GM20431 (cell line): ENCODE measurements around the gene HMG20A.

ENCODE experiments used
- in situ Hi-C: fragments of 300-500 bp; cut with MseI, MboI; formaldehyde crosslinking; loops from one replicate; pipeline ENCODE4 v1.15.0; 2020; ENCODE audit warnings: low sequenced_read_pairs; ENCODE audit not compliant: unreplicated experiment

The HMG20A gene

DNA sequence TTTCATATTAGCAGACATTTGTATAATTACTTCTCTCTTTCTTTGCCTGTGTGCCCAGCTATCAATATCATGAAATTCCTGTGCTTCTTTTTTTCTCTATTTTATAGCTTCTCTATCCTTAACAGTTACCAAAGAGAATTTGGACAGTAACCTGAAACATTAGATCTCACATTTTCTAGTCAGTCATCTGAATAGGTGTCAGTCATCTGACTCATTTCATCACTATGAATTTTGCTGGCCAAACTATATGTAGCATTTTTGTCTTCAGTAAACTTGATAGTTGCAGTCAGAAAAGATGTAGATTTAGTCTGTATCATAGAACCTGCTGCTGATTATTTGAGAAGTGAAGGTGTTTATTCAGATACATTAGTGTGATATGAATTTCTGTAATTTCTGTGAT lies 52.6 kb downstream of the HMG20A start:
- in situ Hi-C loops: no loop called here

- in situ Hi-C loops: no loop called here
These were observed 53.8 kb downstream of the HMG20A start for GRCh38 chr15:77474310-77474988.

GRCh38 chr15:77475001-77475400 lies 54.3 kb downstream of the HMG20A start:
- in situ Hi-C loops: no loop called here

DNA sequence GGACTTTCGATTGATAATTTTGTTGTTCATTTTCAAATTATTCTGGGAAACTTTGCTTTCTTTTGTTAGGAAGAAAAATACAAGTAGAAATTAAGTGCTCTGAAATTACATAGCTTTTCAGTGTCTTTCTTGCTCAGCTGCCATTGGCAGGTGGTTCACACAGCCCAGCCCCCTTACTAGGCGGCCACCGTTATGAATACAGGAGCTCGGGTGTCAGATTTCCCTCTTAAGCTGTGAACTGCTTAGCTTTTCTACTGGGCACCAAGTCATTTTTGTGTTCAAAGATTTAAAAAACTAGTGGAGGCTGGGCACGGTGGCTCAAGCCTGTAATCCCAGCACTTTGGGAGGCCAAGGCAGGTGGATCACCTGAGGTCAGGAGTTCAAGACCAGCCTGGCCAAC lies 55.2 kb downstream of the HMG20A start:
- in situ Hi-C loops: no loop called here

- in situ Hi-C loops: no loop called here
These were observed 56.3 kb downstream of the HMG20A start for GRCh38 chr15:77476995-77477394.

- in situ Hi-C loops: no loop called here
These were observed 57.4 kb downstream of the HMG20A start for GRCh38 chr15:77478051-77478450.

DNA sequence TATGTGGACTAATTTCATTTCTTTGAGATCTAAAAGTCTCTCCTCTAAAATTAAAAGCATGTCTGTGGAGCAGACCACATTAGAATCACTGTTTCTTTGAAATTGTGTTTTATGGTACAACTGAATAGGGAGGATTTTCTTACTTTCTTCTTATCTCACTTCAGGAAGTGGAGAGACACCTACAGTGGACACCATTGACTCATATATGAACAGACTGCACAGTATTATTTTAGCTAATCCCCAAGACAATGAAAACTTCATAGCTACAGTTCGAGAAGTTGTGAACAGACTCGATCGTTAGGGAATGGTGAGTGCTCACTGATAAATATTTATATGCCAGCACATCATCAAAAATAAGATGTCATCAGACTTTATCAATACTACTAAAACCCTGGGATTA lies 58.3 kb downstream of the HMG20A start:
- in situ Hi-C loops: no loop called here

DNA sequence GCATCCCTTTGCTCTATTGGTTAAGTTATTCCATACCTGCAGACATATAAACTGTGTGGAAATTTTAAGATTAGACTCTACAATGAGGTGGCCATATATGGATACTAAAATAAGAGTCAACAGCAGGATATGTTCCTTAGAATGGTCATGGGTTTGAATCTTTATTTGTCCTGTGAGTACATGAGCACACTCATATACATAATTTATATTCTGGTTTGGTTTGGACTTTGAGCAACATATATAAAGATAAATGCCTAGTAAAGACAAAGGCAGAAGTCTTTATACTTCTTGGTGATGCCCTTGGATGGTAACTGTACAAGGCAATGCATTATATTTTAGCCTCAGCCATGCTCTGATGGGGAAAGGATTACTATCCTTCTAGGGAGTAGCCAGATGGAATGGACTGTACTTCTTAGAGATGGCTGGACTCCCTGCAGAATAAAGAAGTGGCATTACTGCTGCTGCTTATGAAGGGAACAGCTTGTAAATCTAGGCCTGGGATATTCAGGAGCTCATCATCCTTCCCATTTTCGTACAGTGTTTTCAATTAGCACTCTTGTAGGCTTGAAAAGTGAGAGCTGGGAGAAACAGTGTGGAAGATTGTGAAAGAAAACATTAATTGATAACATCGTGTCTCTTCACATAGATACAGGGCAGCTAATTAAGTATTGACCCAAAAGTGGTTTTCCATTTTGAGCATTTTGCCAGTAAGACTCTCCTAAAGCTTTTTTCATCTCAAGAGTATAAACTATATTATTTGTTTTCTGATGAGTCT lies 60.4 kb downstream of the HMG20A start:
- in situ Hi-C loops: no loop called here

DNA sequence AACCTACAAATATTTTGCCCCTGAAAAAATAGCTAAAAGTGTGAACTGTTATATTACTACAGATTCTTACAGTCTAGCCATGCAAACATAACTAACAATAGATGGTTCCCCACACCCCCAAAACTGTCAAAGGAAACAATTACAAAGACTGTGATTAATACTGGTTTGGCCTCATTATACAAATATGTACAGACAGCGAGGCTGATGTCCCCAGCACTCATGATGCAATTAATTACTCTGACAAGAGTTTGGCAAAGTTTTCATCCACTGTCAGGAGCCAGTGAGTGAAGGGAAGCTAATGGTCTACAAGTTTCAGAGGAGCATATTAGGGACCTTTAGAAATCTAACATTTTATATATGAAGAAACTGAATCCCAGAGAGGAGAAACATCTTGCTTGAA lies 61.0 kb downstream of the HMG20A start:
- in situ Hi-C loops: no loop called here

DNA sequence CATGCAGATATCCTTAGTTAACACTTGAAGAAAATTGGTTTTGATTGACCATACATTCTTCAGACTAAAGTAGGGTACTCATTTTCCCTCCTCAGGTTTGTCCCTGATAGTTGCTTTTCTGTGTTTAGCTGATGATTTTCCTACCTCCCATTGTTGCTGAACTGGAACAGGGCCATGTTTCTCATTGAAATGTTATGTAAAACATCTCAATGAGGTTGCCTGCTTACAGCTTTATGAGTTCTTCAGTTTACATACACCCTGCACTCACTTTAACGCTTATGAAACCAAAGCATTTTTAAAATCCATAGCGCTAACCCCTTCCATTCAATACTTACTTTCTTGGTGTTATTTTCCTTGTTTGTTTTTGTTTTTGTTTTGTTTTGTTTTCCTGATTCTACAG lies 61.9 kb downstream of the HMG20A start:
- in situ Hi-C loops: no loop called here

DNA sequence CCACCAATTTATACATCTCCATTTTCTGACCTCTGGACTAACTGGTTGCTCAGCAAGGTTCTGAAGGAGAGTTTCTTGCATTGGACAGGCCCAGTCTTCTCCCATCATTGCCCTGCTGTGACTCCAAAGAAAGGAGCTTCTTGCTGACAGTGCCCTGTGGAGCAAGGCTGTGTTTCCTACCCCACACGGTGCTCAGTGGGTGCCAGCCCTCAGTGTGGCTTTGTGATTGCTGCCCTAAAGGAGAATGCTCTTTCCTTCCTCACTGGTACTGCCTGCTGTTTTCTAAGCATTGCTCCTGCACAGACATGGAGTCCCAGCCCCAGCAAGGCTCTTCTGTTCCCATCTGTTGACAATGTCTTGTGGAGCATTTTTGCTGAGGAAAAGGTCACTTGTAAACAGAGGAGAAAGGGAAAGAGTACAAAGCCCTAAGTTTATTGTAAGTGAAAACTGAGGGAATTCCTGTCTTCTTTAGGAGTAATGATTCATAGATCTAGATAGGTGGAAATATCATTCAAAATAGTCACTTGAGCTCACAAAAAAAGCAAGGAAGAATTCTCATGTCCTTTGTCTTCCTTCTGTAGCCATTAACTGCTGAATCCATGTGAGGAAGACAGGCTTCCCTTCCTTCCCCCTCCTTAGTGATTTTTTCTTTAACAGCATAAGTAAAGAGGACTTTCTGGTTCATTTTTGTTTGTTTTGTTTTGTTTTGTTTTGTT lies 62.9 kb downstream of the HMG20A start:
- in situ Hi-C loops: no loop called here

GRCh38 chr15:77484994-77485393 lies 64.3 kb downstream of the HMG20A start:
- in situ Hi-C loops: no loop called here

DNA sequence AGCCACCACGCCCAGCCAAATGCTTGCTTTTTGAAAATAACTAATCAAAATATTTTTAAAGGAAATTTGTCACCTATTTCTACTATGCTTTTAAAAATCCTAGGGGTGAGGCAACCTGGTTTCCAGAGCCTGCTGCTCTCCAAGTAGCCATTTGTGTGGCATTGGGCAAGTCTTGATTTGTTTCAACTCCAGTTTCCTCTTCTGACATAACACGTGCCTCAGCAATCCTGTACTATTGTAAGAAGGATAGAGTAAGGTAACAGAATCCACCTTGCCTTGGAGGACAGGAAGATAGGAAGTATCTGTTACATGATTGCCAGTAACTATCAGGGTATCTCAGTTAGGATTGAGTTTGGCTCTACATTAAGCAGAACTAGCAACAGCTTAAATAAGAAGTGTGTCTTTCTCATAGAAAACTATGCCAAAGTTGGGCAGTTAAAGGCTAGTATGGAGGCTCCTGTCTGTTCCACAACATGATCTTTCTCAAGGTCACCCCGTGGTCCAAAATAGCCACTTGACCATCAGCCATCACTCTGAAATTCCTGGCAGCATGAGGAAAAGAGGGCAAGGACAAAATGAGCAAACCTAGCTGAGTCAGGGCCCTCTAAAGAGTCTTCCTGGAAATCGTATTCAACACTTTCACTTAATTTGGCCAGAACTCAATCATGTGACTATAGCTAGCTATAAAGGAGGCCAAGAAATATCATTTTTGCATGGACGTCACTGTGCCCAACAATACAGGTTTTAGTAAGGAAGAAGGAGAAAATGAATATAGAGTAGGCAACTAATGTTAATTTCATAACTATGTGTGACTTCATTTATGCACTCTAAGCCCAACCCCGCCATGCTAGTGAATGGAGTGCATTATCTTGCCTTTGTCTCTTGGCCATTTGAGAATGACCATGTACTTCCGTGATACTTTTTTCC lies 66.1 kb downstream of the HMG20A start:
- in situ Hi-C loops: no loop called here

GRCh38 chr15:77487469-77487842 lies 66.8 kb downstream of the HMG20A start:
- in situ Hi-C loops: no loop called here

- in situ Hi-C loops: no loop called here
These were observed 67.2 kb downstream of the HMG20A start for GRCh38 chr15:77487888-77488287.

DNA sequence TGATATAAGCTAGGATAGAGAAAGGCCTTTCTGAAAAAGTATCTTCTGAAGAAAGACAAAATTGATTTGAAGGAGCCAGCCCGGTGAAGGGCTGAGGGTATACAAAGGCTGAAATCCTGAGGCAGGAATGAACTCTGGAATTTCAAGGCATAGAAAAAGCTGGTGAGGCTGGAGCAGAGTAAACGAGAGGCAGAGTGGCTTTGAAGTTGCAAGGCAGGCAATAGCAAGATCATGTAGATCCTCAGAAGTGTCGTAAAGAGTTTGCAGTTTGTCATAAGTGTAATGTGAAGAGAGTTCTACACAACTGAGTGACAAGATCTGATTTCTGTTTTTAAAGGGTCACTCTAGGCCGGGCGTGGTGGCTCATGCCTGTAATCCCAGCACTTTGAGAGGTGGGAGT lies 69.0 kb downstream of the HMG20A start:
- in situ Hi-C loops: no loop called here

- in situ Hi-C loops: no loop called here
These were observed 72.7 kb downstream of the HMG20A start for GRCh38 chr15:77493324-77493907.

GRCh38 chr15:77494073-77494867 lies 73.6 kb downstream of the HMG20A start:
- in situ Hi-C loops: no loop called here

DNA sequence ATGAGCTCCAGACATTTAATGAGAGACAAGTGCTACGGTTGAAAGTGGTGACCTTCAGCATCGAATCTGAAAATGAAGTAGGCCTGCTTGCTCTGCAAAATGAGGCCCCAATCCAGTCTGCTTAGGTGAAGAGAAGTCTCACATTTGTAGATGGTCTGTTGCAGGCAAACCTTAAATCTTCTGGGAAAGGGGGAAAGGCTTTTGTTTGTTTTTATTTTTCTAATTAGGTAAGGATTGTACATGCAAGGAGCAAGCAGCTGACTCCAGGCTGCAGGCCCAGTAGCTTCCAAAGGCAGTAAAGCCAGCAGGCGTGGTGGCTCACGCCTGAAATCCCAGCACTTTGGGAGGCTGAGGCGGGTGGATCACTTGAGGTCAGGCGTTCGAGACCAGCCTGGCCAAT lies 74.3 kb downstream of the HMG20A start:
- in situ Hi-C loops: no loop called here
